Left kidney (tissue), 8 donors: ENCODE results near the gene ROPN1B. TPM values are rescaled to one million over a fixed set of nuclear protein-coding genes. Genes with fewer than 3 reads are reported as not detected.
"Not testable (repeated sequence)": the region's sequence is repeated elsewhere in the genome, so short reads cannot be mapped to it uniquely, and the experiment has no call there.

Experiments used
- DNase-seq: peaks from one replicate; pipeline ENCODE4 v3.0.0-alpha.2; 2013
- long read RNA-seq, 8 donors: transcript quantifications; one replicate each; lab custom pipeline, GENCODE V29; 2026
- polyA plus RNA-seq: library from polyadenylated mRNA; unstranded; fragments of 120-200 nt; gene quantifications from one replicate; pipeline ENCODE4 v1.2.1, GENCODE V29; 2013; ENCODE audit not compliant: insufficient read length

Gene ROPN1B
- polyA plus RNA-seq, result 1.6 TPM
- long read RNA-seq, donor 1, result 0 reads
- long read RNA-seq, donor 2, result 0 reads
- long read RNA-seq, donor 3, result 0 reads
- long read RNA-seq, donor 4, result 0 reads
- long read RNA-seq, donor 5, result 0 reads
- long read RNA-seq, donor 6, result 0 reads
- long read RNA-seq, donor 7, result 0 reads
- long read RNA-seq, donor 8, result 0 reads

DNA sequence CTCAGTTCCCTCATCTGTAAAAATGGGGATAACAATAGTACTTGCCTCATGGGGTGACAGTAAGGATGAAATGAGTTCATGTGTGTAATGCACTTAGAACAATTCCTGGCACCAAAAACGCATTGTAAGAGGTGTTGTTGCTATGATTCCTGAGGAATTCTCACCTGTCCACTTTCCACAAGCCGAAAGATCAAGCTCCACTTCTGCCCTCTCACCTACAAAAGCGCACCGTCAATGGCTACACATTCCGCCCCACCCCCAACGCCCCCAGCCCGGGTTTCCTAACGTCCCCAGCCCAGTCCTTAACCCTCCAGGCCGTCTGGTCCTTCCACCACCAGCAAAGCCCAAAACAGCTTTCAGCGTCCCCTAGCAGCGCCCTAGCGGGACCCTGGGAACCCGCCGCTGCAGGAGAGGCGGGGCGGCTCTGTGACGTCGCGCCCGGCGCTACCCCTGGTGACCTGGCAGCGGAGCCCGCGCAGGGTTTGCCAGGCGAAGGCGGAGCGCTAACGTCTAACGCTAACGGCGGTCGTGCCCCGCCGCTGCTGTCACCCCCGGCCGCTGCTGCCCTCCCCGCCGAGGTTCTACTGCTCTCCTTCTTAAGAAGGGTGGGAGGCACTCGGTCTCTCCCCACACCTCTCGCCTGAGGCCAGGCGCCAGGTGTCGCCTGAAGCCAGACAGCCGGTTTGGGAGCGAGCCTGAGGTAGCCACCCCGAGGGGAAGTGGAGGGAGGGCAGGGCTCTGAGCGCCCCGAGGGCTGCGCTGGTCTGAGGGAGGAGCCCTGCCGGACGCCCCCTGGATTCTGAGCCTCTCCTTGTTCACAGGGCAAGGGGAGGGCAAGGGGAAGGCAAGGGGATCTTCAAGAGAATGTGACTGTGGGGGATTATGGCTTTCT, at the start of gene ROPN1B:
Gene ROPN1B, plus strand, starts transcription at position 478 of the 892 bp plus-strand sequence. CDS start 2,877 bp downstream, outside the sequence.
- DNase-seq, result not testable (repeated sequence)

DNA sequence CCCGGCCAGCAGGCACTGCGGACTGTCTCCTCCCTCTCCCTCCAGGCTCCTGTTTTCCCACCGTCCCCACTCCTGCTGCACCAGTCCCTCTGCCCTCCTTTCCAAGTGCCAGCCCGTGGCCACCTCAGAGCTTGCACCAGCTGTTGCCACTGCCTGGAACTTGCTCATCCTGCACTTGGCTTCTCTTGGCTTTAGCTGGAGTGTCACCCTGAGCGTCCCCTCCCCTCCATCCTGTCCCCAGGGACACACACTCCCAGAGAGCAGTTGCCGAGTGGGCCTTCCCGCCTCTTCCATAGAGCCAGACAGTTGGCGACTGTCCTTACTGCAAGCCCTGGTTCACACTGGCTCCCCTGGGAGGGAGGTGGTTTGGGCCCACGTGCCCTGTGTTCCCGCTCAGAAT, 48.8 kb upstream of the ROPN1B start:
- DNase-seq, result not testable (repeated sequence)

DNA sequence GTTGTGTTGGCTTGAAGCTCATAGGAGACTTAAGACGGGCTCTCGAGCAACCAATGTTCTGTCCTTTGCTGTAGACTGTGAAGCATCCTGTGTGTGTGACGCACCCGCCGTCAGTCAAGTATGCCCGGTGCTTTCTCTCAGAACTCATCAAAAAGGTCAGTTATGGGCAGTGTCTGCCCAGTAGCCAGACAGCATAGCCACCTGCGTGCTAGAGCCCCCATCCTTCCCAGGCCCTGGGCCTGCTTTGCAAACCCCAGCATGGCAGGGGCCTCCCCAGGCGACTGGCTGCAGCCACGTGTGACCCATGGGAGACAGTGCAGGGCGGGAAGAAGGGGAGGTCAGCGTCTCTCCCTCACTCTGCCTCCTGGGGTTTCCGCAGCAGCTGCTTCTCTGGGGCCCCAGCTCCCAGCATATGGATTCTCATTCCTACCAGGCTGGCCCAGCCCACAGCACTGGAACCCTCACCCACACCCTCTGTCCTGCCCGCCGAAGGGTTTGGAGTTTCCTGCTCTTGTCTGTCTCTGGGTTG, 48.2 kb upstream of the ROPN1B start:
- DNase-seq, result not testable (repeated sequence)

DNA sequence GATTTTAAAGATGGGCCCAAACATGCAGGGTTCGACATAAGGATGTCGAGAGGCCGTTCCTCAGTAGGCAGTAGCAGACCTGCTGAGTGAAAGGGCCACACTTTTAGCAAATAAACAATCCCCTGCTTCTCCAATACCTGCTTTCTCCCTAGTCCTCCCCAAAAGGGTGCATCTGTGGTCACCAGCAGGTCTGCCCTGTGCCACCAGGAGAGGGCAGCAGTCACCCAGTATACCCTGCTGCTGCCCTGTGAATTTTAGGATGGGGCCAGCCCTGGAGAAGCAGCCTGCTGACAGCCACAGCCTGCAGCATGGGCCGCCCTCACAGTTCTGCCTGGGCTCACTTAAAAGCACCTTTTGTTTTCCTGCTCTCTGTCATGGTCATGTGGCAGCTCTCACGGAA, 47.3 kb upstream of the ROPN1B start:
- DNase-seq, result not testable (repeated sequence)

DNA sequence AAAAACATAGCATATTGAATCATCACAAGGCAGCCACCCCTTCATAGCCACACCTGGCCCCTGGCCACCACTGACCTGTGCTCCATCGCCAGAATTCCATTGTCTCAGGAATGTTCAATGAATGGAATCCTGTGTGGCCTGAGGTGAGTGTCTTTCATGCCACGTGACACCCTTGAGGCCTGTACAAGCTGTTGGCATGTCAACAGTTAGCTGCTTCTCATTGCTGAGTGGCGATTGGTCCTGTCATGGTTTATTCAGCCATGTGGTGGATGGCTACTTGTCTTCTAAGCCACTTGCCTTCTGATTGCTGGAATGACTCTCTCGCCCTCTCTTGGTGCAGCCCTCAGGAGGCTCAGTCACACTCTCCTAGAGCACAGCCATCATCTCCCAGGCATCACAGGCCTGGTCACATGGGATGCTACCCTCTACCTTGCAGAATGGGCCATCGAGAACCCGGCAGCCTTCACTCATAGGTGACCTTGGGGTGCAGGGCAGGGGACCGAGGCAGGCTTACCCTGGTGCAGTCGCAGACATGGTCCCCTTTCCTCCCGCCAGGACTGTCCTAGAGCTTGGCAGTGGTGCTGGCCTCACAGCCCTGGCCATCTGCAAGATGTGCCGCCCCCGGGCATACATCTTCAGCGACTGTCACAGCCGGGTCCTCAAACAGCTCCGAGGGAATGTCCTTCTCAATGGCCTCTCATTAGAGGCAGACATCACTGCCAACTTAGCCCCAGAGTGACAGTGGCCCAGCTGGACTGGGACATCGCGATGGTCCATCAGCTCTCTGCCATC, 45.5 kb upstream of the ROPN1B start:
- DNase-seq, result not testable (repeated sequence)

DNA sequence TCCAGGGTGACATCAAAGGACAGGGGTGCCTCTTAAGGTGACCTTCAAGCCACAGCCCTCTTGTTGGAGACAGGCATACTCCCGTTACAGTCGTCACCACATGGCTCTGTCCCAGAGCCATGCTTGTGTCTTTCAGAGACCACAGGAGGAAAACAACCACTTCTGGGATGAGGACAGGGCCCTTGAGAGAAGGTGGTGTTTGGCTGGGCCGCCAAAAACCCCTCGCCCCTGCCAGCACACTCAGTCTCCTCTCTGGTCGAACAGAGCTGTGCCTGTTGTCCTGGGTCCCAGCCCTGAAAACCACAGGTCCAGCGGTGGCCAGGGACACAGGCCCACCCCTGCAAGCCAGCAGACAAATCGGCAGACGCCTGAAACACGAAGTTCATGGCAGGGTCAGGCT, 44.7 kb upstream of the ROPN1B start:
- not testable (repeated sequence) for DNase-seq

DNA sequence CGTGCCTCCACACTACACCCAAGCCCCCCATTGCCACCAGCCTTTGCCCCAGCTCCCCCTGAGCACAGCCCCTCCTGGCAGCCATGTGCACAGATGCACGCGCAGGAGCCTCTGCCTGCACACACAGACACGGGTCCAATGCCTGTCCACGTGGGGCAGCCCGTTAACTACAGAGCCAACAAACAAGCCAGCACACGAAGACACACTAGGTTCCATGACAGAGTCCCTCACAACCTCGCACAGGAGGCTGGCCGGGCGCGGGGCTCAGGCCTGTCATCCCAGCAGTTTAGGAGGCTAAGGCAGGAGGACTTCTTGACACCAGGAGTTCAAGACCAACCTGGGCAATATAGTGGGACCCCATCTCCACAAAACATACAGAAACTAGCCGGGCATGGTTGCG, 43.3 kb upstream of the ROPN1B start:
- DNase-seq, result not testable (repeated sequence)

DNA sequence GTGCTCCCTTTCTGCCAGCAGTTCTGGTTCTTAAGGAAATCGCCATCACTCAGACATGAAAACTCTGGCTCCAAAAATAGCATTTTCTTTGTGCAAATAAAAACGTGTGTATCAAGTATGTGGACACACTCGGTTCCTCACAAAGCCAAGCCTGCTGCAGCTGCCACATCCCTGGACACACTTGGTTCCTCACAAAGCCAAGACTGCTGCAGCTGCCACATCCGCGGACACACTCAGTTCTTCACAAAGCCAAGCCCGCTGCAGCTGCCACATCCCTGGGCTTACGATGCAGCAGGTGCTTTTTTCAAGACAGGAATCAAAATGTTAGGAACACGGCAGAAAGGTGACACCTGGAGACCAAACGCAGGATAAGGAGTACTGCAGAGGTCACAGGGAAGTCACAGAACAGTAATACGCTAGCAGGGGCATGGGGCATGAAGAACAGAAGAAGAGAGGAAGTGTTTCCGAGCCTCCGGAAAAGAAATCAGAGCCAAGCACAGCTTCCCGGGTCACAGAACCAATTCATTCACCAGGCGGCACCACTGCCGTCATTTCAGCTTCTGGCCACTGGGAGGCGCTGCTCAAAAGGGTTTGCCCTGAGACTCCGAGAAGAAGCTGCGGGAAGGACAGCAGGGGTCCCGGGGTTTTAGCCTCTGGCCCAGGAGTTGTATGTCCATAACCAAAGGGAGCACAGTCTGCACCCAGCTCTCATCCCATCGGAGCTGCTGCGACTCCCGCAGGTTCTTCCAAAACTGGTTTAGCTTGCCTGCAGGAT, 40.0 kb upstream of the ROPN1B start:
- DNase-seq, result not testable (repeated sequence)

DNA sequence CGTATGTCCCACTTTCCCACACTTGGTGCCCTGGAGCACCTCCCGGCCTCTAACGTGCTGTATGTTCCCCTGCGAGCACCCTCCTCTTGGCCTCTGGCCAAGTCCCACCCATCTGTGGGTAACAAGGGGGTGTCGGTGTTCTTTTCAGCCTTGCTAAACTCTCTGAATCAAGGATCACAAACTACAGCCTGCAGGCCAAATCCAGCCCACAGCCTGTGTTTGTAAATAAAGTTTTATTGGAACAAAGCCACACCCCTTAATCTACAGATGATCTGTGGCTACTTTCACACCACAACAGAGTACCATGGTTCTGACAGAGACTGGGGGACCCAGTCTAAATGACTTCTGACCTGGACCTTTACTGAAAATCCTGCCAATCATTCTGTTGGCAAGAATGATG, 39.2 kb upstream of the ROPN1B start:
- not testable (repeated sequence) for DNase-seq

DNA sequence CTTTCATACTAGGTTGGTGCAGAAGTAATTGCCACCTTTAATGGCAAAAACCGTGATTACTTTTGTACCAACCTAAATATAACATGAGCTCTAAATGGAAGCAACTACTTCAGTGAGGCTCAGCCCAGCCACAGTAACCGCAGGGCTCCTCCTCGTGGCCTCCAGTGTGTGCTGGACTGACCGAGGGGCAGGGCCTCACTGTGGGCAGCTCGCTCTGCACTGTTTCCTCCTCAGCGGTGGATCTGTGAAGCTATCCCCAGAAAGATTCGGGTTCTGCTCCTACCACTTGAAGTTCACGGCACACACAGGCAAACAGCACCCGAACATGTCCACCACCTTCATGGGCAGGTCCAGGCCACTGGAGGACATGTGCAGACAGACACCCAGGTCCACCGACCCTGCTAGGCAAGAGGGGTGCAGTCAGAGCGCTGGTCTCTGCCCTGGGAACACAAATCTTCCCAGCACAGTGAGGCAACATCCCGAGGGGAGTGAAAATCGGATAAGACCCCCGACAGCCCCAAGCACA, 37.6 kb upstream of the ROPN1B start:
- not testable (repeated sequence) for DNase-seq

DNA sequence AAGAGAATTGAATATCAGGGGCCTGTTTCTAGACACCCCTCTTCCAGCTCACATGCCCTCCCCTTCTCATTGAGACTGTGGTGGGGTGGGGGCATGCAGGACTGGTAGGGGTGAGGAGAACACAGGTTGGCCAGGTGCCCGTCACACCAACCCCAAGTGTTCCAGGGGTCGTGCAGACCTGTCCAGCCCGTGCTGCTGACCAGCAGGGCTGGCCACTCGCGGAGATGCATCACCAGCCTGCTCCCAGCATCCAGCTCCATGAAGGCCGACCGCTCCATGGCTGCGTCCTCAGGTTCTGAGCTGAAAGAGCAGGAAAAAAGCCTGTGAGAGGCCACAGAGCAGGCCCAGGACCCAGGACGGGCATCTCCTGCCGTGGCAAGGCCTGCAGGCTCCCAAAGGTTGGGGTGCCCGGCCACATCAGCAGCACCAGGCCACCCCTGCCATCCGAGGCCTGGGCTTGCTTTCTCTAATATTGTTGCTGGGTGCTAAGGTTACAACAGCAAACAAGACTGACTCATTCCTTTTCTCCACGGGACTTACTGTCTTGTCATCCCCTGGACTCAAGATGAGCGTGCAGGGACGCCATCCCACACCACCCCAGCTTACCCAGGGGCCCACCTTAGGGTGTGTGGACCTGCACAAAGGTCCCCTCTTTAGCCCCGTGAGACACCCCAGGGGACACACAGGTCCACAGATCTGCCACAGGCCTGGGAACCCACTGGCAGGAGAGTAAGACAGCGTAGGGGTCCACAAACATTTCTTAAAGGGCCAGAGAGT, 35.4 kb upstream of the ROPN1B start:
- not testable (repeated sequence) for DNase-seq

DNA sequence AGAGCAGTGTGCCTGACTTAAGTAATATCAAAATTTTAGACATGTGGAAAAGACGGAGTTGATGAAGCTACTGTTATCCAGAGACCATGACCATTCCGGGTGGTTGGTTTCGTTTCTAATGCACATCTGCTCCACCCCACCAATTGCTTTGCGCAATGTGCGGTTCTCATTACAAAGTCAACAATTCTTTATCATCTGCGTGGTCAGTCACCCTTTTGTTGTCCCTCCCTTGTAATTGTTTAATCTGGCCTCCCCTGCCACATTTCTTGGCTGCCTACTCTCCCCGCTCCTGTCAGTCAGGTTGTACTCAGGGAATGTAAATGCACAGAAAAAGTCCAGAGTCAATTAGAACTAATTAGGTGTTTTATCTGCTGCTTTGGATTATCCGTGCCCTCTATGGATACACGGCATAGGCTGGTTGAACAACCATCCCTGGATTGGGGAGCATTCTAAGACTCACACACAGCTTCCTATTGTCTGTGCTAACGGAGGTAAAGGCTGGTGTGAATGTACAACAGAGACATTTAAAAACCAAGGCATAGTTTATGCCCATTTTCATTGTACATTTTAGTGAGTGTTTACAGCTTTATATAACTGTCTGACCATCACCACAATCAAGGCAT, 33.6 kb upstream of the ROPN1B start:
- DNase-seq, result not testable (repeated sequence)

DNA sequence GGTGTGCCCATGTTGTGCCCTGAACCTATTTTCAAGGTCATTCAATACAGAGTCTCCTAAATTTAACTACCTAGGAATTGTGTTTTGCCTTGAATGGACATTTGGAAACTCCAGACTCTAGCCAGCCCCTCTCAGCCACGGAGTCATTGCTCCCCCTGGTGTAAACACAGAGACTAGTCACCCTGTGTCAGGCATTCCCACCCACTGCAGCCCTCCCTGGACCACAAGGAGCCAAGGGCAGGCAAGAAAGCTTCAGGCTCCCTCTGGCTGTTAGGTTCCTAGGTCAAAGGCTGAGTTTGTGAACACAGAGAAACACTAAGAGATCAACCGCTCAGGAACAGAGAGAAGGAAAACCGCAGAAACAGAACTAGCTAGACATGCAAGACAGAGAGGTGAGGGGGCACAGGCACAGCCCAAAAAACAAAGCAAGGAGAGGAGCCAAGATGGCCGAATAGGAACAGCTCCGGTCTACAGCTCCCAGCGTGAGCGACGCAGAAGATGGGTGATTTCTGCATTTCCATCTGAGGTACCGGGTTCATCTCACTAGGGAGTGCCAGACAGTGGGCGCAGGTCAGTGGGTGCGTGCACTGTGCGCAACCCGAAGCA, 32.7 kb upstream of the ROPN1B start:
- DNase-seq, result not testable (repeated sequence)

DNA sequence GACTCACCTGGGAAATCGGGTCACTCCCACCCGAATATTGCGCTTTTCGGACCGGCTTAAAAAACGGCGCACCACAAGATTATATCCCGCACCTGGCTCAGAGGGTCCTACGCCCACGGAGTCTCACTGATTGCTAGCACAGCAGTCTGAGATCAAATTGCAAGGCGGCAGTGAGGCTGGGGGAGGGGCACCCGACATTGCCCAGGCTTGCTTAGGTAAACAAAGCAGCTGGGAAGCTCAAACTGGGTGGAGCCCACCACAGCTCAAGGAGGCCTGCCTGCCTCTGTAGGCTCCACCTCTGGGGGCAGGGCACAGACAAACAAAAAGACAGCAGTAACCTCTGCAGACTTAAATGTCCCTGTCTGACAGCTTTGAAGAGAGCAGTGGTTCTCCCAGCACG, 32.1 kb upstream of the ROPN1B start:
- not testable (repeated sequence) for DNase-seq

DNA sequence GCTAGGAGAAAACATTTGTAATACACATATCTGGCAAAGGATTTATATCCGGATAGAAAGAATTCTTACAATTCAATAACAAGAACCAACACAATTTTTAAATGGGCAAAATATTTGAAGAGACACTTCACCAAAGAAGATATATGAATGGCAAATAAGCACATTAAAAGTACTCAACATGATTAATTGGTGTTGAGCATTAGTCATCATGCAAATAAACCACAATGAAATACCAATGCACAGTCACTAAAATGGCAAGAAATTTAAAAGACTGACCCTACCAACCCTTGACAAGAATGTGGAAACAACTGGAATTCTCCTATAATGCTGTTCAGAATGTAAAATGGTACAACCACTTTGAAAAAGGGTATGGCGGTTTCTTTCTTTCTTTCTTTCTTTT, 21.2 kb upstream of the ROPN1B start:
- not testable (repeated sequence) for DNase-seq

DNA sequence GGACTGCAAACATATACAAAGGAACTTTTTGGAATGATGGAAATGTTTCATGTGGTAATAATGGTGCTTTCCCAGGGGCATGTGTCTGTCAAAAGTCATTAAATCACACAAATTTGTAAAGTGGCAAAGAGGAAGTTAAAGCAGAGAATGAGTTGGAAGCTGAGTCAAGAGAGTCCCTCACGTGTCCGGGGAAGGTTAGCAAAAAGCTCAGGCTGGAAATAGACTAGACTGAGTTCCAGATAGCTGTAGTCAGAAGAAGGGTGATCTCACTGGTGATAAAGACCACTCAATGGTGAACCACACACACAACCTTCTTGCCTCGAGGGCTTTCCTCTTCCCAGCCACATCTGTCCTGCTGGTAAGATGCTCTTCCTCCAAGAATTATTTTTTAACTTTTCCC, 20.1 kb upstream of the ROPN1B start:
- not testable (repeated sequence) for DNase-seq

DNA sequence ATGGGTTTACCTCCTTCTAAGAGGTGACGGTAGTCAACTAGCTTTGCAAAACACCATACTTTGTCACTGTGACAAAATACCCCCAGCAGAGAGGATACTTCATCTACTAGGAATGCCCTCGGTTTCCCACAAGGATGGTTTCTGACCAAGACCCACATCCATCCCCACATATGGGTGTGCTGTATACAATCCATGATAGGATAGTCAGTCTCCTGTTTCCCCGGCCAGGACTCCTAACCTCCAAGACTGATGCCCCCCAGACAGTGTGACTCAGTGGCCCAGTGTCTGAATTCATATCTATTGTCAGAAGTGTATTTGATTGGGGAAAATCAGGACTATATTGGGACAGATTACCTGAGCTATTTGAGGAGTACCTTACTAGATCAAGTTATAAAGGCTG, 17.8 kb upstream of the ROPN1B start:
- not testable (repeated sequence) for DNase-seq

DNA sequence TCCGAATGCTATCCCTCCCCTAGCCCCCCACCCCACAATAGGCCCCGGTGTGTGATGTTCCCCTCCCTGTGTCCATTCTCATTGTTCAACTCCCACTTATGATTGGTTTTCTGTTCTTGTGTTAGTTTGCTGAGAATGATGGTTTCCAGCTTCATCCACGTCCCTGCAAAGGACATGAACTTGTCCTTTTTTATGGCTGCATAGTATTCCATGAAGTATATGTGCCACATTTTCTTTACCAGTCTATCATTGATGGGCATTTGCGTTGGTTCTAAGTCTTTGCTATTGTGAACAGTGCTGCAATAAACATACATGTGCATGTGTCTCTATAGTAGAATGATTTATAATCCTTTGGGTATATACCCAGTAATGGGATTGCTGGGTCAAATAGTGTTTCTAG, 12.0 kb upstream of the ROPN1B start:
- DNase-seq, result not testable (repeated sequence)
